Myocyte (in vitro differentiated cells): ENCODE data around the gene TNS3. TPM values are rescaled to one million over a fixed set of nuclear protein-coding genes. Genes with fewer than 3 reads are reported as not detected.
A peak's percentile ranks its signal among the peaks of the same experiment; 100 is the strongest.
"Not testable (repeated sequence)": the region's sequence is repeated elsewhere in the genome, so short reads cannot be mapped to it uniquely, and the experiment has no call there.

ENCODE experiments used
- DNase-seq: peaks from one replicate; pipeline ENCODE4 v3.0.0-alpha.2; 2012; ENCODE audit warnings: low read depth
- total RNA-seq: library from RNA; depleted of rRNA; stranded (reverse); fragments of >200 nt; gene quantifications from 2 replicates; pipeline ENCODE4 v1.2.3, GENCODE V29; 2014

TNS3 gene
- total RNA-seq, 1 donor from 2014 or later: 241 TPM

GRCh38 chr7:47603514-47604255 lies 21.8 kb upstream of the TNS3 start:
- peak; percentile 65 for DNase-seq

- peak; percentile 18 for DNase-seq
Observed at GRCh38 chr7:47602272-47603004, 20.5 kb upstream of the TNS3 start.

GRCh38 chr7:47601881-47602249 lies 20.0 kb upstream of the TNS3 start:
- DNase-seq: no peak

- peak; percentile 33 for DNase-seq
Observed at GRCh38 chr7:47601119-47601880, 19.4 kb upstream of the TNS3 start.

GRCh38 chr7:47600199-47601118 lies 18.5 kb upstream of the TNS3 start:
- DNase-seq: peak; percentile 72

- DNase-seq: no peak
Observed at GRCh38 chr7:47597379-47597778, 15.5 kb upstream of the TNS3 start.

GRCh38 chr7:47596502-47597202 lies 14.7 kb upstream of the TNS3 start:
- DNase-seq: peak; percentile 84

- DNase-seq: no peak
Observed at GRCh38 chr7:47594406-47594805, 12.5 kb upstream of the TNS3 start.

- DNase-seq: peak; percentile 44
Observed at GRCh38 chr7:47591655-47592572, 10.0 kb upstream of the TNS3 start.

- DNase-seq: no peak
Observed at GRCh38 chr7:47591089-47591654, 9.3 kb upstream of the TNS3 start.

- not testable (repeated sequence) for DNase-seq
Observed at GRCh38 chr7:47590215-47590614, 8.3 kb upstream of the TNS3 start.

- no peak for DNase-seq
Observed at GRCh38 chr7:47588704-47589225, 6.9 kb upstream of the TNS3 start.

GRCh38 chr7:47587976-47588375 lies 6.1 kb upstream of the TNS3 start:
- DNase-seq: no peak

GRCh38 chr7:47587351-47587750 lies 5.4 kb upstream of the TNS3 start:
- no peak for DNase-seq

GRCh38 chr7:47586925-47587324 lies 5.0 kb upstream of the TNS3 start:
- DNase-seq: peak; percentile 35

GRCh38 chr7:47586161-47586670 lies 4.3 kb upstream of the TNS3 start:
- not testable (repeated sequence) for DNase-seq

GRCh38 chr7:47584536-47584895 lies 2.6 kb upstream of the TNS3 start:
- DNase-seq: peak; percentile 47
